ENCODE data around the gene SCIMP. TPM values are rescaled to one million over a fixed set of nuclear protein-coding genes. Genes with fewer than 3 reads are reported as not detected.
"Not testable (repeated sequence)": the region's sequence is repeated elsewhere in the genome, so short reads cannot be mapped to it uniquely, and the experiment has no call there.

The SCIMP gene
- total RNA-seq, 4 donors from 2014 or later: 0.62 to 0.91 TPM; not detected in 2

- DNase-seq: no peak
- Histone ChIP-seq H3K36me3 (no peaks in the 10 kb centered on the region), H3K4me3 (no peak overlapping the region)
These were observed 2.9 kb upstream of the SCIMP start for GRCh38 chr17:5237541-5238016.

DNA sequence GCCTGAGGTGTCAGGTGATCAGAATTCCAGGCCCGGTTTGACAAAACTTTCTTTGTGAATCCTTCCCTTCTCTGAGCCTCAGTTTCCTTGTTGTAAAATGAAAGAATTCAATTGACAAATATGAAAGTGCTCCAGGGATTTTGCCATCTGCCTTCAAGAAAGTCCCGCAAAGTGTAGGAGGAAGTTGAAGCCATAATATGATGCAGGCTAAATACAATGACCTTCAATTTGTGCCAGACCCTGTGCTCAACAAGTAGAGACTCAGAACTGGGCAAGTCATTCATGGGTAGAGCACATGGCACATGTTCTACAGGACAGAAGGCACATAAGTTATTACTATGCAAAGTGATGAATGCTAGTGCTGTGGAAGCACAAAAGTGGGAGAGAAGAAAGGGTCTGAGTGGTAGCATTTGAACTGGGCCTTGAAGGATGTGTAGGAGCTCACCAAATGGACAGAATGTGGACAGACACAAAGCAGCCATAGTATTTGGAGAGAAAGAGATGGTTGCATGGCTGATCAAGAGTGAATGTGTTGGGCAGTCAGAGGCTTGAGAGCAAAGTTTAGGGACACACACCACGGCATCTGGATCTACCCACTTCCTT, 2.4 kb upstream of the SCIMP start:
- no peak for DNase-seq
- Histone ChIP-seq H3K4me3 (no peak overlapping the region), H3K4me1 (no peaks in the 10 kb centered on the region), H3K27ac (no peak overlapping the region), H3K27me3 (no peaks in the 10 kb centered on the region), H3K9me3 (no peaks in the 10 kb centered on the region), H3K36me3 (no peaks in the 10 kb centered on the region)
- intact Hi-C loops (cut with DNase I; ENCODE audit: low total_unique reads): no loop called here
- TF ChIP-seq CTCF (IDR thresholded peaks at IDR 0.05) (no peak), POLR2A (IDR thresholded peaks at IDR 0.05) (no peak)

More at GRCh38 chr17:5237541-5238016, 2.9 kb upstream of the SCIMP start:
- Histone ChIP-seq H3K27me3 (no peaks in the 10 kb centered on the region), H3K27ac (no peak overlapping the region), H3K4me1 (no peaks in the 10 kb centered on the region), H3K9me3 (no peaks in the 10 kb centered on the region)
- peak in 2 of 4 experiments; percentile 18 to 26 for TF ChIP-seq CTCF (IDR thresholded peaks at IDR 0.05)
- TF ChIP-seq POLR2A (IDR thresholded peaks at IDR 0.05): no peak
- intact Hi-C loops (cut with DNase I; ENCODE audit: low total_unique reads): no loop called here

- intact Hi-C loops (cut with DNase I; ENCODE audit: low total_unique reads); DNase-seq; H3K27ac ChIP-seq: not testable (repeated sequence)
These were observed 1.2 kb downstream of the SCIMP start for GRCh38 chr17:5233492-5233891.

DNA sequence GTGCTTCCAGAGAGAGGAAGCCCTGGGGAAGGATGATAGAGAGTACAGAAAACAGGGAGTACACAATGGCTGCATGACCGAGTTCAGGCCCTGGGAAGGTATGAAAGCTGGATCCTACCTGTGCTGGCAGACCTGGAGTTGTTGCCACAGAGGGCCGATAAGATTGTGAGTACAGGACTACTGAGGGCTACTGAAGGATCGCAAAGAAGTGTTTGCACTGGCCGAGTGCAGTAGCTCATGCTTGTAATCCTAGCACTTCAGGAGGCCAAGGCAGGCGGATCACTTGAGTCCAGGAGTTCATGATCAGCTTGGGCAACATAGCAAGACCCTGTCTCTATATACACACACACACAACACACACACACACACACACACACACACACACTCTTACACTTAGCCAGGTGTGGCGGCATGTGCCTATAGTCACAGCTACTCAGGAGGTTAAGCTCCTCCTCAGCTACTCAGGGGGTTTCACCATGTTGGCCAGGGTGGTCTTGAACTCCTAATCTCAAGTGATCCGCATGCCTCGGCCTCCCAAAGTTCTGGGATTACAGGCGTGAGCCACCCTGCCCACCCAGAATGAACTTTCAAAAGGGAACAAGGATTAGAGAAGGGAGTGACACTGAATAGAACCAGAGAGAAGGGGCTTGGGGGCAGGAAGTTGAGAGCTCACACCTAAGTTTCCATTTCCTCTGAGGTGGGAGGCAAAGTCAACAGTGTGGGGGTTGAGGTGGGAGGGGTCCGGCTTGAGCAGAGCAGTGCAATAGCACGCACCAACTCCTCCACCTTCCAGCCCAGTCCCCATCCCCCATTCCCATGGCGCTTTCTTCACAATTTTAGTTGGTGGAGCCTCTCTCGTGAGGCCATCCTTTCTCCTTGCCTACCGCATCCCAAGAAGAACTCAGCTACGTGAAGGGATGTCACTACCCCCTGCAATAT, 7.5 kb downstream of the SCIMP start:
- intact Hi-C loops (cut with DNase I; ENCODE audit: low total_unique reads): no loop called here

More at GRCh38 chr17:5233492-5233891, 1.2 kb downstream of the SCIMP start:
- not testable (repeated sequence) for H3K4me1 ChIP-seq, H3K36me3 ChIP-seq, H3K4me3 ChIP-seq, H3K27me3 ChIP-seq, H3K9me3 ChIP-seq

More for the DNA sequence above, 7.5 kb downstream of the SCIMP start:
- H3K4me1 ChIP-seq: no peaks in the 10 kb centered on the region
- TF ChIP-seq POLR2A (IDR thresholded peaks at IDR 0.05): no peak
- TF ChIP-seq CTCF (IDR thresholded peaks at IDR 0.05): no peak
- no peak for DNase-seq
- H3K27ac ChIP-seq: no peak overlapping the region
- H3K27me3 ChIP-seq: no peaks in the 10 kb centered on the region
- no peaks in the 10 kb centered on the region for H3K36me3 ChIP-seq
- H3K4me3 ChIP-seq: no peak overlapping the region
- H3K9me3 ChIP-seq: no peaks in the 10 kb centered on the region
